GM18858 (cell line): ENCODE measurements around the gene NTSR2.

Source experiments
- ATAC-seq: cut with Tn5 transposase; IDR thresholded peaks from one replicate; pipeline ENCODE4 v1.9.1; 2021; ENCODE audit not compliant: unreplicated experiment

The NTSR2 gene

DNA sequence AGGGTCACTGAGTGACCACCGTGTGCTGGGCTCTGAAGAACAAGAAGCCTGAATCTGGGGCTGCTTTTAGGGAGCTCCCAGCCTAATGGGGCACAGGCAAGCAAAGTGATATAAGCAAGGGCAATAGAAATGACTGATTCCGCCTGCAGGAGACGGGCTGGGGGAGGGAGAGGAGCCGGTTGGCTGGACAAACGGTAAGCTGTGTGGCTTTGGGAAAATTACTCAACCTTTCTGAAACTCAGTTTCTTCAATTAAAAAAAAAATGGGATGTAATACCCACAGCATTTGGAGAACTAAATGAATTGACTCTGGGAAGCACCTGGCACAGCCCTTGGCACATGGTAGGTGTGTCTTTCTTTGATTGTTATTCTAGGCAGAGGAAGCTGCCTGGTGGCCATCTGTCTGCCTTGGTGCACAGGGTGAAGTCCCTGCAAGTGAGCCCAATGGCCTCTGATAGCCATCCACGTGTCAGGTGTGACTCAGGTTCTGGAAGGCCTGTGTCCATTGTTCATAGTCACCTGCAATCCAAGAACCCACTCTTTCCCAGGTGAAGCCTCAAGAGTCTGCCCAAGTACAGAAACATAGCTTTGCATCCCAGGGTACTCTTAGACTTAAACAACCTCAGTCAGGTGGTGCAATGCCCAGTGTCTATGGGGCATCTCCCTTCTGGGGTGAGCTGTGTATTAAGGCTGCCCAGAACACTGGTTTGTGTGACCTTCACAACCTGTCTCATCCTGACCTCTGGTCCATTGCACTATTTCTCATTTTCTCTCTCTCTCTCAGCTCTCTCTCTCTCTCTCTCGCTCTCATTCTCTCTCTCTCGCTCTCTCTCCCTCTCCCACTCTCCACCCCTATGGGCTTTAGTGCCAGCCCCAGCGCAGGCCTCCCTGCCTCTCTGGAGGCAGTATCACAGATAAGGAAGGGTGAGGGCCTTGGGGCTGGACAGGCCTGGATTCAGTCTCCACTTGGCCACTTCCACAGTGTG lies 30.0 kb upstream of the NTSR2 start:
- no peak for ATAC-seq

DNA sequence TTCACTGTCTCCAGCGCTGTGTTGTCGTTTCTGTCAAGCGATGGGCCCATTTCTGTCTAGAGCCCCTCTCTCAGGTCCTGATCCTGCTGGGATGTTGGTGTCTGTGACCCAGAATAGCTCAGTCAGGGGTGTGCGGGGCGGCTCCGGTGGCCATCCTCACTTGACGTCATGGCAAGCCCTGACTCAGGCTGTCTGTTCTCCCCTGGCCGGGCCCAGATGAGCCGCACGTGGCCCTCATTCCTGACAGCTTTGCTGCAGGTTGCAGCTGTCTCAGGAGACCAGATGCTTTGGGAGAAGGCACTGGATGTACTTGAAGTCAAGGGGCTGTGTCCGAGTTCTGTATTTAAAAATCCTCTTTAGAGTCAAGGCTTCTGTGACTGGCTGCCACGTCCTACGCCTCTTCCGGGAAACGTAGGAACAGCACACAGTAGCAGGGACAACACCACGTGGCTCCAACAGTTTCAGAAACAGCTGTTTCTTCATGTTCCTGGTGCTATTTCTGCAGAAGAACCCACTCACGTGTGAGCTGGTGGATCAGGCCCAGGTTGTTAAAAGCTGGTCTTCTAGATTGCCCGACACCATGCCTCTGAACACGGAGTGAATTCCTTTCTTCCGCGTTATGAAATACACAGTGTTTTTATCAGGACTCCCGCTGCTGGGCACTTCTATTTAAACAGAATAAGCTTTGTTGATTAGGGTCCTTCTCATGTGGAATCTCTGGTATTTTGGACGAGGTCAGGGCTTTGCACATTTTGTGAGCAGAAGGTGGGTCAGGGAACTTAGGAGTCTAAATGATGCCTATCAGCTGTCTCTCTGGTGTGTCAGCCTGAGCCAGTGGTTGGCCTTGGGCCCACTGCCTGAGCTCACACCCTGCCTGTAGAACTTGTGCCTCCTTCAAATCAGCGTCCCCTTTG lies 28.3 kb upstream of the NTSR2 start:
- ATAC-seq, result no peak

DNA sequence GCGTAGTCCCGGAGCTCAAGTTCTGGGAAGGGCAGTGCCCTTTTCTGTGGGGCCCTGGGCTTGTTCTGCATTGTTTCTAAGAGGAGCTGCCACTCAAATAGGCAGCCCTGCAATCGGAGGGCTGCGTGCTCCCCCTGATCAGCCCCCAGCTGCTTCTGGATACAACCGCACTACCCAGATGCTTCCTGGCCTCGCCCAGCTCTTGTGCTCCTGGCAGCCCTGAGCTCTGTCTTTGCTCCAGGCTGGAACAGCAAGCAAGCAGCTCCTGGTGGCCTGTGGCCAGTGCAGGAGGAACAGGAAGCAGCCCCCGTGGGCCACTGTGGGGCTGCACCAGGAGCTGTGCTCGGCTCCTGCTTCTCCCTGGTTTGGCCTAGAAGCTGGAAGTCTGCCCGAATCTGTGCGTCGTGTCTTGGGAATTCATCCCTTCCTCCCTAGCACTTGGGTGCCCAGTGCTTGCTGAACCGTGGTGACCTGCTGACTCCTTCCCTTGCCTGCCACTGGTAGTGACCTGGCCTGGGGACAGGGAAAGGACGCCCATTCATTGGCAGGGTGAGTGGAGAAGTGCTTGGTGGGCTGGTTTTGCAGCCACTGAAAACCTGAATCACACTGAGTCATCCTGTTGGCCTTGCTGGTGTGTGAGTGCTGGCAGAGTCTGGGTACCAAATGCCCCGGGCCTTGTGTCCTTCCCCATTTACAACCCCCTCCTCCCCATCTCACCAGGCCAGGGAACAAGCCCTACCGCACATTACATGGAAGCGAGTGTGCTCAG lies 27.3 kb upstream of the NTSR2 start:
- ATAC-seq, result no peak

DNA sequence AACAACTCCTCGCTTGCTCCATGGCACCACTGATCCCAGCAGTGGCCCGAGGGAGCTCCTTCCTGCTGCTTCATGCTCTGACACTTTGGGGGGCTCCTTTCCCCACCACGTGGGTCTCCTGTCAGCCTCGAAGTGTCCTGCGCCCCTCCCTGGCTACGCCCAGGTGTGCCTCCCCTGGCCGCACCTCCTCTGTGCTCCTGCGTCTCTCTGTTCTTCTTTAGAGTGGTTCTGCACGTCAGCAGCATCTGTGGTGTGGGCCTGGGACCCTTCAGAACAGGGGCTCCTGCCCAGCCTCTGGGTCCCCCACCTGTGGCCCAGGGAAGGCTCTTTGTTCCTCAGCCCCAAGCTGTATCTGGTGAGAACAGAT lies 26.7 kb upstream of the NTSR2 start:
- ATAC-seq, result no peak

DNA sequence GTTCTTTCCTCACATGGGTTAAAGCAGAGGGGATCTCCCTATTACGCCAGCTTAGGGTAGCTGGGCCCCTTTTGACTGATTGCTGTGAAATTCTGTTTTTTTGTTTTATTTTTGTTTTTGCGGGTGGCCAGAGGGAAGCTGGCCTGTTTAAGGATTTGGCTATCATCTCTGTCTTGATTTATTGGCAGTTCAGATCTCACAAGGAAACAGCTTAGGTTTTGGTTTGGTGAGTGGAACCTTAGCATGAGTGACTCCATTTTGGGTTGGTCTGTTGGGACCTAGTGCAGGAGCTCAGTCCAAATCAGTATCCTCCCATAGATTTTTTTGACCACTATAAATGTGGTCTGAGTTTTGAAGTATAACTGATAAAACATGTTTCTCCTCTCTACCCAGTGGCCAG lies 25.6 kb upstream of the NTSR2 start:
- ATAC-seq, result no peak

DNA sequence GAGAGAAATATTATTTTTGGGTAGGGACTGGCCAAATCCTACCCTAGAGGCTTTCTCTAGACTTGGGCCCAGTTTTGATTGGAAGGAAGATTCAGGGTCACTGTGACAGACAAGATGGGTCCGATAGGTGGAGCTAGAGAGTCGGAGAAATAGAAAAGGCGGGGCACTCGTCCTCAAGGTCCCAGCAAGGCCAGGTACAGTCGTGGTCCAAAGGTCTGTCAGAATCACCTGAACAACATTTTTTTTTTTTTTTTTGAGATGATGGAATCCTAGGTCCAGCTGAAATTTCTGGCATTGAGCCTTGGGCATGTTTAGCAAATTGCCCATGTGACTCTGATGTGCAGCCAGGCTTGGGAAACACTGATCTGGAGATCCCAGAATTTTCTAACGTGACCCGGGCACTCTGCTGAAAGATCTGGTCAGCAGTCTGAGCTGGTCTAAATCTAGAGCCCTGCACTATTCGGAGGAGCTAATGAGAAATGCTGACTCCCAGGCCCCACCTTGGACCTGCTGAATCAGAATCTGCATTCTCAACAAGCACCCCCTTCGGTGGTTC lies 23.0 kb upstream of the NTSR2 start:
- peak; percentile 63 for ATAC-seq

DNA sequence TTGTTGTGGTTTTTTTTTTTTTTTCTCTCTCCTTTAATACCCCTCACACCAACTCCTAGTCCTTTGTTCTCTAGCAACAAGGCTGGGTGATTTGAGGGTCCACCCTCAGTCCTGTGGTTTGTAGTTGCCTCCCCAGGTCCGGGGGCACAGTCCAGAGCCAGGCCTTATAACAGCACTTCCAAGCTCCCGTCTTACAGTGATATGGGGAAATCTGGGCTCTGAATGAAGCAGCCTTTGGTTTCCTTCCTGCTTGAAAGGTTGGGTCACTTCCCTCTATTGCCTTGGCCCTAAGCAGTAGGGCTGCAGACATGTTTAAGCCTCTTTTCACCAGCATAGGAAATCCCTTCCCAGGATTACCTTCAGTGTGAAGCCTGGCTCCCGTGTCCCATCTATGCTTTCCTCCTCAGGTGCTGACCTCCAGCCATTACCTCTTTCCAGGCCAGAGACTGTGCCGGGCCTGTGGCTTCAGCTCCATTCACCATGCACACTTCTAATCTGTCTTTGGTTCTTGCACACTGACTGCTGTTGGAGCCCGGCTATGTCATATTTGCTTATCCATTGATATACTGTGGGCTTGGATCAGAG lies 21.2 kb upstream of the NTSR2 start:
- ATAC-seq, result no peak

DNA sequence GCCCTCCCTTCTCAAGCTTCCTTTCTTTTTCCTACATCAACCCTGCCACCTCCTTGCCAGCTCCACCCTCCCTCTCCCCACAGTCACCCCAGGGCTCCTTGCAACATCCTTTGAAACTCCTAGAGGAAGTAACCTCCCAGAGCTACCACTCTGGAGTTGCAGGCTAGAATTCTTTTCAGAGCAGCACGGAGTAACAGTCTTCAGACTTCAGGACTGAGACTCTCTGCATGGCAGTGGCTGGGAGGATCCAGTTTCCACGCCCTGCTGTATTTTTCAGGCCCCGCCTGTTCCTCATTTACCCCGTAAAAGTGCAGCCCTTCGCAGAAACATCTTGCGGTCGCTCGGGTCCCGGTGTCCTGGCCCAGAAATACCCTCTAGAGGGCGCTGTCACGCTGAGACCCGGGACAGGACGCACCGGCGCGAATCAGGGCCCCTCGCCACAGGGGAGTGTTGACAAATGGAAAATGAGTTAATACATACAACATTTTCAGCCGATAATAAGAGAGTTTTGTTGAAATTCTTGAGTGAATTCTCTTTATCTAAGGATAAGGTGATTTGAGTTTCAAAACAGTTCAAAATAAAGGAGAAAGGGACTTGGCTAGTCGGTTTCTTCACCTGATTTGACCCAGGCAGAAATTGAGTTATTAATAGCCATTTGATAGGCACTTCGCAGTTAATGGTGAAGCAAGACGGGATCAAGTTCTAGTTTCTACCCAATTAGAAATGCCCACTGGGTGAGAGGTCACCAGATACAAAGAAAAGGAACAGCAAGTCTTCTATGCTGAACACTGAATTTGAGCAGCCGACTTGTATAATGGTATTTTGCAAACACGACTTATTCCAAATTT lies 18.5 kb upstream of the NTSR2 start:
- ATAC-seq, result peak; percentile 72

DNA sequence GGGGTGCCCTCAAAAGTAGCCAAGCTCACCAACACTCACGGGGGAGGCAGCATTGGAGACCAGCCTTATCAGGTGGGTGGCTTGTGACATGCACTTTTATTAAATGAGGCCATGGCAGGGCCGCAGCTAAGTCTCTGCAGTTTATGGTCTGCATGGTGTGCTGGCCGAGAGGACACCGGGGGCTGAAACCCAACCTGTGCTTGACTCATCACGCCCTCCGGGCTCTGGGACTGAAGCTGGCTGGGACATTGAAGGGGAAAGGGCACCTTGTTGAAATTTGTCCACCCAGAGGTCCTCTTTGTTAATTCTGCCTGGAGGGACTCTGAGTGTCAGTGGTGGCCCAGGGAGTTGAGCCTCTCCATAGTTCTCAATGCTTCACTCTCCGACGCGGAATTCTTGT lies 17.7 kb upstream of the NTSR2 start:
- no peak for ATAC-seq

DNA sequence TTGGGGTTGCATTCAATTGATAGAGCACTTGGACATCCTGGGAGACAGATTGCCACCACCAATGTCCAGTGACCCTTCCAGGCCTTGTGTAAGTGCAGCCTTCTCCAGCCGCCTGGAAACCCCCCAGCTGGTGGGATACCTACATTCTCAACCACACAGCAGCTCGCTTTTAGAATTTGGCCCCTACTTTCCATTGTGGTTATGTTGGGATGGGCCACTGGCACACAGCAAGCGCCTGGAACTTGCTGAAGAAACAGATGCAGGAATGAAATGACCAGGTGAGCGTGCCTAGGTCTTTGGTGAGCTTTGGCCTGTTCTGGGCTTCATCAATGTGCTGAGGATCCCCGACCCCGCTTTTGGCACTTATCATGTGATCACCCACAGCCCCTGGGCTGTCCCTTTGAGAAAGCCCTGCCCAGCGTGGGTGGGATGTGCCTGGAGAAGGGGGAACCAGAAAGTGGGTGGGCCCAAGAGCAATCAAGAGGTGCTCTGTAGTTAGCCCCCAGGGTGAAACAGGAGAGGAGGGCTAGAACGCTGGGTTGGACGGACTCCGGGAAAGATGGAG lies 16.0 kb upstream of the NTSR2 start:
- ATAC-seq, result no peak

DNA sequence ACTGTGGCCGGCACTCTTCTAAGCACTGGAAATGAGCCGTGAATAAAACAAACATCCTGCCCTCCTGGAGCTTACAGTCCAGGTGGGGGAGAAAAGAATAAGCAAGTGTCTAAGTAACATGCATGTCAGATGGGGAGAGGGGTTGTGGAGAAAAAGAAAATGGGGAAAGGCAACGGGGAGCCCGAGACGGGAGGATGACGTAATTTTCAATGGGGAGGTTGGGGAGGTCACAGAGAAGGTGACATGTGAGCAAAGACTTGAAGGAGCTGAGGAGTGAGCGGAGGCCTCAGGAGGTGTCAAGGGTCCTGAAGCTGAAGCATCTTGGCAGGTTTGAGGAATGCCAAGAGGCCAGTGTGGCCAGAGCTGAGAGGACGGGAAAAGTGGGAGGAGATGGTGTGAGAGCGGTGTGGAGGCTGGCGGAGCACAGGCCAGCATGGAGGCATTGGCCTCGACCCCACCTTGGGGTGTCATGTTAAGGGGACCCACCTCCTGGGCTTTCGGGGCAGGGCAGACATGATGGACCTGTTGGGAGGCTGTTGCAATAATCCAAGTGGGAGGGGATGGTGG lies 15.0 kb upstream of the NTSR2 start:
- ATAC-seq, result no peak

DNA sequence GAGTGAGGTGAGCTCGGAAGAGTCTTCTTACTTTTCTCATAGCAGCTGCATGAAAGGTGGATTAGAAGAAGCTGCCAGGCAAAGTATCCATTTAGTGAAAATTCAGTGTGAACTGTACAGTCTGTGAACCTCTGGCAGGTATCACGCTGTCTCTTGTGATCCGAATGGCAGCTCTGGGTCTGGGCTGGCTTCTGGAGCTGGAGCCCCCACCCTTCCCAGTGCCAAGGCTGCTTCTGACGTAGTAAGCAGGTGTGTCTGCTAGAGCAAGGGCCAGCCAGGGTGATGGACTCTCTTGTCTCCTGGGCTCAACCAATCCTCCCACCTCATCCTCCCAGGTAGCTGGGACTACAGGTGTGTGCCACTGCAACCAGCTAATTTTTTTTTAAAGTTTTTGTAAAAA lies 14.0 kb upstream of the NTSR2 start:
- no peak for ATAC-seq

DNA sequence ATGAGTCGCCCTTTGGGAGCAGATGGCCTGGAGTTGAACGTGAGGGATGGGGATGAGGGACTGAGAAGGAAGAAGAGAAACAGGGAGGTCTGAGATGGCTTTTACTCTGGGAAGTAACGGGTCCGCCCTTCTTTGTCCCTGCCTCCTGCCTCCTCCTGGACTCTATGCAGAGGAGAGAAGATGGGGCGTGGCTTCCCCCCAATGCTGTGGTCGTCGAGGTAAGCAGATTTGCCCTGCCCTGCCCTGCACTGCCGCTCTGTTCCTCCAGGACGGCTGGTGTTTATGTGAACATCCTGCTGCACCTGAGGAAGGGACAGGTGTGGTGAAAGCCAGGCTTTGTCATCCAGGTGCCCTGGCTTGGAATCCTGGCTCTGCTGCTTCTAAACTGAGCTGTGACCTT lies 13.5 kb upstream of the NTSR2 start:
- no peak for ATAC-seq

DNA sequence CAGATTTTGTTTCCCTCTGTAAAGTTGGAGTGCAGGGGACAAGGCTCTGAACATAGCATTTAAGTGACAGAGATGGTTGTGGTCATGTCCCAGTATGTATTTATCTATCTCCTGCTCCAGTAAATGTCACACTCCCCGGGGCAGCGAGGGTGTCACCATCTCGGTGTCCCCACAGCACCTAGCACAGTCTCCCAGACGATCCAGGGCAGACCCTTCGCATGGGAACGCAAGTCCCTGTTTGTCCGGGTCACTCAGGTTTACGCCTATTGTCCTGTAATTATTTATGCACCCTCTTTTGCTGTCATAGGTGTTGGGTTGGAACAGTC lies 12.6 kb upstream of the NTSR2 start:
- no peak for ATAC-seq

DNA sequence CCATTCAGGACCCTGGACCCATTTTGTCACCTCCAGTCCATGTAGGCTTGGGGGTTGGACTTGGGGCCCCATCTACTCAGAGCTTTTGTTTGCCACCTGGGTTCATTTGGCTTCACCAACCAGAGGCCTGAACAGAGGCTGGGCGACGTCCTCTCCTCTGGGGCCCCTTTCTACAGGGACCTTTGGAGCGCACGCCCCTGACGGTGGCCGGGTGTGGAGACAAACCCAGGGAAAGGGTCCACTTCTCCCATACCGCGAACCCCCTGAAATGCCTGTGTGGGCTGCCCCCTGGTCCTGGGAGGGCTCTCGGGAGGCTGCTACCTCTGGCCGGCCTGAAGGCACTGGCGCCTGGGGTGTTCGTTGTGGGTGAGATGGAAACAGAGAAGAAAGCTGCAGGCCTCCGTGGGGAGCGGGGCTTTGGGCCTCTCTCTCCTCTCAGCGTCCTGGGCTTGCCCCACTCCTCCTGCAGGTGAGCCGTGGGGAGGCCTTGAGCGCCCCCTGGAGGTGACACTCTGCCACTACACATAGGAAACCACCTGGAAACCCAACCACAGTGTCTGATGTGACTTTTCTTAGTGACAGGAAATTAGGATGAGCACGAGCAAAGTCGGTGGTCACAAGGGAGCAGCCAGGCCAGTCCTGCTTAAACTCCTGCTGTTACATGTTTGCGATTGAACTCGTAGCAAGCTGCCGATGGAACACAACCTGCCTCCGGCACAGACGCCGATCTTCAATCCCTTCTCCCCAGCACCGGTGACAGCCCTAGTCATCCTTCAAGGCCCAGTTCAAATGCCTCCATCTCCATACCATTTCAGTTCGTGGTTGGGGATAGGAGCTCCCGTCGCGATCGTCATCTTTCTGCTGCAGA lies 12.0 kb upstream of the NTSR2 start:
- ATAC-seq, result no peak

DNA sequence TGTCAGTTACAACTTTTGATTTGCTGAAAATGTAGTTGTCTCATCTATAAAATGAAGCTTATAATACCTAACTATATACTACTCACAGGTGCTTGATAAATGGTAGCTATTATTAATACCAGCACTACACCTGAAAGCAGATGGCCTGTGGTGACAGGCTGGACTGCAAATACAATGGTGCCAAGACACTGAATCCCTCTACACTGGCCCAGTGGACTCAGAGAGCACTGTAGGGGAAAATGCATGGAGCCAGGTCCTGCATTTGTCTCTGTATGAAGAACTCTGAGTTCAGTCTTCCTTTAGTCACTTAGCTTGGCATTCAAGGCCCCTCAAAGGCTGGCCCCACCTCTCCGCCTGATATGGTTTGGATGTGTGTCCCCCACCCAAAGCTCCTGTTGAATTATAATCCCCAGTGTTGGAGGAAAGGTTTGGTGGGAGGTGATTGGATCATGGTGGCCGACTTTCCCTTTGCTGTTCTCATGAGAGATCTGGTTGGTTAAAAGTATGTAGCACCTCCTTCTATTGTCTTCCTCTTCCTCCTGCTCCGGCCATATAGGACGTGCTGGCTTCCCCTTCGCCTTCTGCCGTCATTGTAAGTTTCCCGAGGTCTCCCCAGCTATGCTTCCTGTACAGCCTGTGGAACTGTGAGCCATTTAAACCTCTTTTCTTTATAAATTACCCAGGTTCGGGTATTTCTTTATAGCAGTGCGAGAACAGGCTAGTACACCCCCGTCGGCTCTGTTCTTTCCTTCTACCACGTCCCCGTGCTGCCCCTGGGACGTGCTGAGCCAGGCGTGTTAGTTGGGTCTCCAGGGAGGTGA lies 11.1 kb upstream of the NTSR2 start:
- no peak for ATAC-seq

DNA sequence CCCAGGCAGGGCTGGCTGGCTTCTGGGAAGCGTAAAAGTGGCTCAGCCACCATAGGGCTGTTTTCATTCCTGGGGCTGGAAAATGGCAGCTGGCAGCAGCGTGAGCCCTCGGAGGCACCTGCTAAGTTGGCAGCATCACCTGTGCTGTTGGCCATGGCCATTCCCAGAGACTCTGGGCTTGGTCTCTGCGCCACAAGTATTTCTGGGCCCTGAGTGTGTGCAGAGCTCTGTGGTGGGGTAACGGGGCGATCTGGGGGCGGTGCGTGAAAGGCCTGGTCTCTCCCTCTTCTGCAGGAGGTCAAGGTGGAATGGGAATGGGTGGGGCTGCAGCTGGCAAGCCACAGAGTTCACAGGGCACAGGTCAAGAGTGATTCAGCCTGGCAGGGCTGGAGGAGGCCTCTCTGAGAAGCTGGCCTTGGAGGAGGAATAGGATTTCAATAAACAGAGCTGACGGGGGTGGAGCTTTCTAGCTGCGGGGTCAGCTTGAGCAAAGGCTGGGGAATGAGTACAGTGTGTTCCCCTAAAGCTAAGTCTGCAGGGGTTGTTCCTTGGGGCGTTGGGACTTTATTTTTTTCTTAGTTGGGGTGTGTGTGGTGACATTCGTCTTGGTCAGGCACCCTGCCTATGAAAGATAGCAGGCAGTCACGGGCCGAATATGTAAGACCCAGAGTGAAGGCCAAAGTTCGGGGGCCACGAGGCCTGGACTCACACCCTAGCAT lies 10.3 kb upstream of the NTSR2 start:
- ATAC-seq, result no peak
